K562 (cell line): ENCODE results near the gene HMOX2. TPM values are rescaled to one million over a fixed set of nuclear protein-coding genes. Genes with fewer than 3 reads are reported as not detected.

Source experiments
- ATAC-seq: fragments of 200-7000 bp; cut with Tn5 transposase; 3 replicates; pipeline ENCODE4 v1.9.1; 2020; ENCODE audit warnings: moderate library complexity
- BruUV-seq: library from RNA; stranded (reverse); fragments of 400-500 nt; replicated peaks from 2 replicates; lab custom pipeline; 2021; lab: Mats Ljungman, UMichigan
- CTCF ChIA-PET: fragments of 300-600 bp; formaldehyde crosslinking; extraction: SDS; loops from one replicate; lab custom pipeline; 2021; ENCODE audit warnings: low intra/inter-chr PET ratio; lab: Yijun Ruan, JAX
- POLR2A ChIA-PET: fragments of 300-600, 350-650 bp; sonication (Branson Sonifier 250); formaldehyde crosslinking; extraction: SDS; loops from one replicate; lab custom pipeline; 2021; ENCODE audit warnings: antibody characterized with exemption, inconsistent platforms; lab: Yijun Ruan, JAX
- DNase-seq, 4 experiments: peaks; one replicate each; pipeline versions ENCODE4 v3.0.0 to v3.0.0-alpha.2; 2011 to 2018; ENCODE audit warnings: low spot score in 3 of 4, mixed read lengths in 3 of 4; ENCODE audit errors: extremely low read depth in 1 of 4
- FAIRE-seq: peaks from 2 replicates; lab custom pipeline; 2011; peaks lifted over from hg19 to GRCh38; lab: Jason Lieb, UNC
- H2AFZ ChIP-seq: 2 replicates; pipeline ENCODE4 v1.6.0; 2011; ENCODE audit warnings: low read depth, low read length, control low read depth, inconsistent platforms
- H3K27ac ChIP-seq: fragments of 200-600 bp; 3 replicates; pipeline ENCODE4 v1.8.0; 2011; ENCODE audit warnings: low read depth, mild to moderate bottlenecking, control low read depth, inconsistent platforms, low read length, moderate library complexity, mixed read lengths; ENCODE audit errors: extremely low read depth
- H3K27me3 ChIP-seq, 2 experiments: fragments of 300-600 bp in 1 of 2; 2 replicates in 1 of 2; 3 replicates in 1 of 2; pipeline versions ENCODE4 v1.6.0 to v1.8.0; 2011; ENCODE audit warnings: inconsistent platforms in 2 of 2, low read length in 2 of 2, mild to moderate bottlenecking in 1 of 2, mixed read lengths in 1 of 2, moderate library complexity in 1 of 2; ENCODE audit not compliant: control insufficient read depth in 2 of 2, insufficient read depth in 2 of 2
- H3K36me3 ChIP-seq: fragments of 300-600 bp; 3 replicates; pipeline ENCODE4 v1.8.0; 2011; ENCODE audit warnings: mild to moderate bottlenecking, low read length, inconsistent platforms; ENCODE audit not compliant: control insufficient read depth, insufficient read depth
- H3K4me1 ChIP-seq, 2 experiments: fragments of 200-600 bp in 1 of 2; replicated peaks in 1 of 2; 2 replicates in 1 of 2; 3 replicates in 1 of 2; pipeline versions ENCODE4 v1.5.1 to v1.8.0; 2011; ENCODE audit warnings: inconsistent platforms in 2 of 2, low read length in 2 of 2, mild to moderate bottlenecking in 1 of 2, mixed read lengths in 1 of 2, moderate library complexity in 1 of 2; ENCODE audit not compliant: control insufficient read depth in 2 of 2, insufficient read depth in 2 of 2
- H3K4me2 ChIP-seq: 2 replicates; pipeline ENCODE4 v1.6.1; 2011; ENCODE audit warnings: low read length, control low read depth, inconsistent platforms, mixed read lengths; ENCODE audit not compliant: insufficient read depth
- H3K4me3 ChIP-seq: fragments of 200-600 bp; sonication (generic), shearing (Covaris generic); 2 replicates; pipeline ENCODE4 v1.5.1; 2016; ENCODE audit warnings: control low read depth, inconsistent platforms
- H3K79me2 ChIP-seq: fragments of 200-600 bp; 3 replicates; pipeline ENCODE4 v1.8.0; 2011; ENCODE audit warnings: low read length, inconsistent platforms; ENCODE audit not compliant: control insufficient read depth, insufficient read depth
- H3K9ac ChIP-seq, 2 experiments: 2 replicates each; pipeline versions ENCODE4 v1.6.0 to v1.6.1; 2011; ENCODE audit warnings: low read depth in 2 of 2, low read length in 2 of 2, control low read depth in 1 of 2, inconsistent platforms in 1 of 2, mild to moderate bottlenecking in 1 of 2, mixed read lengths in 1 of 2; ENCODE audit not compliant: insufficient read depth in 1 of 2
- H3K9me1 ChIP-seq: one replicate; pipeline ENCODE4 v1.6.0; 2011; ENCODE audit warnings: inconsistent platforms, mild to moderate bottlenecking, low read length, moderate library complexity; ENCODE audit not compliant: control insufficient read depth, insufficient read depth
- H3K9me3 ChIP-seq: replicated peaks from 2 replicates; pipeline ENCODE4 v1.5.1; 2011; ENCODE audit warnings: low read depth, low read length, inconsistent platforms; ENCODE audit not compliant: control insufficient read depth, insufficient read depth
- H4K20me1 ChIP-seq: replicated peaks from 2 replicates; pipeline ENCODE4 v1.6.1; 2011; ENCODE audit warnings: low read length, inconsistent platforms, mixed read lengths; ENCODE audit not compliant: control insufficient read depth, insufficient read depth
- ATF3 ChIP-seq, 2 experiments: fragments of 450-650 bp in 1 of 2; sonication (generic) in 1 of 2; formaldehyde crosslinking in 1 of 2; IDR thresholded peaks in 1 of 2; conservative IDR thresholded peaks in 1 of 2; 2 replicates each; pipeline versions ENCODE4 v1.6.1 to v1.8.1; 2016 to 2023; ENCODE audit warnings: mild to moderate bottlenecking in 2 of 2, moderate library complexity in 2 of 2, inconsistent platforms in 1 of 2, missing genetic modification reagents in 1 of 2
- FUS ChIP-seq: fragments of 200-400 bp; formaldehyde crosslinking; optimal IDR thresholded peaks from 2 replicates; pipeline ENCODE3; 2017; ENCODE audit warnings: low read depth, low read length
- IRF2 ChIP-seq: sonication (generic); formaldehyde crosslinking; IDR thresholded peaks from 2 replicates; pipeline ENCODE4 v1.8.1; 2022; ENCODE audit warnings: mild to moderate bottlenecking, missing genetic modification reagents
- POLR2G ChIP-seq: fragments of 200-400 bp; formaldehyde crosslinking; IDR thresholded peaks from 2 replicates; pipeline ENCODE4 v1.6.1; 2017; ENCODE audit warnings: low read depth, mild to moderate bottlenecking, antibody characterized with exemption, low read length, moderate library complexity
- TRIM28 ChIP-seq: fragments of 450-650 bp; IDR thresholded peaks from 2 replicates; pipeline ENCODE4 v1.6.1; 2017
- WGBS: fragments of 100-300 bp; shearing (Covaris generic); methylation state at CpG from one replicate; pipeline ENCODE4 v1.1.6; 2016; ENCODE audit warnings: low coverage, mixed read lengths; ENCODE audit not compliant: insufficient coverage; ENCODE audit errors: missing lambda C conversion rate; 5-methylcytosine and 5-hydroxymethylcytosine counted together
- in situ Hi-C: fragments of 300-500 bp; cut with MboI; formaldehyde crosslinking; loops from 4 replicates; pipeline ENCODE4 v1.15.0; 2018; ENCODE audit warnings: inconsistent platforms, mixed read lengths
- intact Hi-C: fragments of 100-400 bp; cut with micrococcal nuclease; formaldehyde crosslinking; loops from 2 replicates; pipeline ENCODE4 v1.14.2; 2022
- polyA plus RNA-seq, 8 experiments: library from polyadenylated mRNA; depleted of rRNA in 4 of 8; stranded (reverse) in 5 of 8; unstranded in 3 of 8; fragments of >200 nt; fragmentation: Nextera tagmentation in 2 of 8; fragmentation: Illumina TruSeq in 1 of 8; extraction: Ambion mirVana in 2 of 8; extraction: Trizol in 1 of 8; gene quantifications; 2 replicates each; pipeline versions ENCODE4 v1.2.1 to v1.2.3, GENCODE V29; 2011 to 2014; ENCODE audit warnings: inconsistent platforms in 1 of 8, missing spikeins in 1 of 8
- total RNA-seq, 7 experiments: library from RNA; depleted of rRNA in 6 of 7; stranded (reverse); fragments of >200 nt in 6 of 7; fragmentation: Illumina TruSeq in 2 of 7; extraction: Trizol in 2 of 7; gene quantifications; 2 replicates each; pipeline versions ENCODE4 v1.2.1 to v1.2.3, GENCODE V29; 2011 to 2021; ENCODE audit warnings: low replicate concordance in 1 of 7

HMOX2 gene
- total and polyA plus RNA-seq, 9 of the 15 experiments (the other 6 are each of a cell fraction or from before 2014, with no cell fraction given): 26.8 to 87.4 (median 57.4) TPM

GRCh38 chr16:4513086-4513860 lies 37.1 kb downstream of the HMOX2 start:
- peak overlapping the region in 1 of 2 experiments; percentile 57; a peak in 1 of 4 replicates for H3K9ac ChIP-seq
- H3K79me2 ChIP-seq: no peaks in the 10 kb centered on the region
- TF ChIP-seq TRIM28 (no peak), IRF2 (CRISPR knock-in tag) (no peak), POLR2G (peak; percentile 48; the same call in 1 of the 2 replicates), FUS (no peak), ATF3 (IDR thresholded peaks at IDR 0.05) (no peak), ATF3 (CRISPR knock-in tag; conservative IDR thresholded peaks at IDR 0.05) (no peak)
- CTCF ChIA-PET: no interaction called here
- ATAC-seq: no peak
- no peaks in the 10 kb centered on the region for H3K9me3 ChIP-seq
- no peak overlapping the region for H2AFZ ChIP-seq
- no peak for DNase-seq
- no peaks in the 10 kb centered on the region for H3K9me1 ChIP-seq
- no peak overlapping the region for H3K4me3 ChIP-seq
- no peak overlapping the region for H3K4me2 ChIP-seq
- POLR2A ChIA-PET: interaction anchor here (0.6 kb wide), 1 partner anchor 9 kb away, joined by 4 read pairs; no protein-coding TSS in a partner anchor
- intact Hi-C loops: no loop called here
- H3K36me3 ChIP-seq: peaks cover 47% of the 10 kb centered on the region; the same call in 2 of the 3 replicates
- 79% methylated on average over 10 of the region's 19 CpGs for WGBS
- in situ Hi-C loops: loop anchor here (10.0 kb wide), 1 partner anchor 442 kb away; the partner anchor contains the start of gene SEC14L5
- FAIRE-seq: no peak
- no peaks in the 10 kb centered on the region for H3K27me3 ChIP-seq
- H3K27ac ChIP-seq: no peak overlapping the region
- BruUV-seq: no TSS peak
- H4K20me1 ChIP-seq: 0 out of 2 replicates have a peak, but pooled peaks cover 3% of the 10 kb centered on the region
- peaks cover 0 to 14% of the 10 kb centered on the region in 2 experiments; a peak in 2 of 5 replicates for H3K4me1 ChIP-seq
